Measurements from ENCODE around the gene PCBD2.
"Not testable (repeated sequence)": the region's sequence is repeated elsewhere in the genome, so short reads cannot be mapped to it uniquely, and the experiment has no call there.

The PCBD2 gene

DNA sequence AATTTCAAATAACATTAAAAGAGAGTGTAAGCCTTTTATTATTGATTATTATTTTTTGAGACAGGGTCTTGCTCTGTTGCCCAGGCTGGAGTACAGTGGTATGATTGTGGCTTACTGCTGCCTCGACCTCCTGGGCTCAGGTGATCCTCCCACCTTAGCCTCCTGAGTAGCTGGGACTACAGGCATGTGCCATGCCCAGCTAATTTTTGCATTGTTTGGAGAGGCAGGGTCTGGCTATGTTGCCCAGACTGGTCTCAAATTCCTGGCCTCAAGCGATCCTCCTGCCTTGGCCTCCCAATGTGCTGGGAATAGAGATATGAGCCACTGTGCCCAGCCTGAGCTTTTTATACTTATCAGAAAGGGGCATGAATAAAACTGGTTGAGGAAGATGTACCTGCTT lies 5.8 kb downstream of the PCBD2 start:
- not testable (repeated sequence) for DNase-seq

DNA sequence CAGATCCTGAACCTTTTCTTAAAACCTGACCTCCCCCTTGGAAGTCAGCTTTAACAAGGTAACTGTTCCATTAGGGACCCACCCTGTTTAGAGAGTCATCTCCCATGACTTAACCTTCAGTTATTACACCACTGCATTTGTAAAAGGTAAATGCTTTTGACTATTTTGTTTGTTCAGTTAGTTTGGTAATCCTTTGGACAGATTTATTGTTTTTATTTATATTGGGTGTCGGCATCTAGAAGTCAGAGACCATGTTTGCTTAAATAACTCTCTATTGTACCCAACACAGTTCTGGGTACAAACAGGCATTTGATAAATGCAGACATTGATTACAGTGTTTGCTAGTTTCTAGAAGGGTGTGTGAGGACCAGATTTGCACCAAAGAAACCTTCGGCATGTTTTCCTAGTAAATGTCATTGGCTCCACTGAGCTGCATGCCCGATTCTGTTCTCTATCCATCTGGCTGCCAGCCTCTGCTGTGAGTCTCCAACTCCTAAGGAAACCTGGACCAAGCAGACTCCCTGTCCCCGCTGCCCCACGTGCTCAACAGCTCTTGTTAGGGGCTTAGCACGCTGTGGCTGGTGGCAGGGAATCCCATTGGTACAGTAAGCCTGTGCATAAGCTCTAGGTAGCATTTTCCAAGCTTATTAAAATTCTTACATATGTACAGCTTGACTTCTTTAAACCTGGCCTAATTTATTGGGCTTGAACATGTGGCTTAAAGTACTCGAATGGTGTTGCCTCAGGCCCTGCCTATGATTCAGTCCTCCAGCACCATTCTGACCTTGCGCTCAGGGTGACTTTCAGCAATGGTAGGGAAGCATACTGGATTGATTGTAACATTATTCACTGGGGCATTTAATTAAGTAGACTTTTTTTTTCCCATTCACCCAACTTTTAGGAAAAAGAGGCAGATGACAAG lies 6.6 kb downstream of the PCBD2 start:
- no peak for DNase-seq

GRCh38 chr5:134913254-134913653 lies 8.3 kb downstream of the PCBD2 start:
- no peak for DNase-seq

DNA sequence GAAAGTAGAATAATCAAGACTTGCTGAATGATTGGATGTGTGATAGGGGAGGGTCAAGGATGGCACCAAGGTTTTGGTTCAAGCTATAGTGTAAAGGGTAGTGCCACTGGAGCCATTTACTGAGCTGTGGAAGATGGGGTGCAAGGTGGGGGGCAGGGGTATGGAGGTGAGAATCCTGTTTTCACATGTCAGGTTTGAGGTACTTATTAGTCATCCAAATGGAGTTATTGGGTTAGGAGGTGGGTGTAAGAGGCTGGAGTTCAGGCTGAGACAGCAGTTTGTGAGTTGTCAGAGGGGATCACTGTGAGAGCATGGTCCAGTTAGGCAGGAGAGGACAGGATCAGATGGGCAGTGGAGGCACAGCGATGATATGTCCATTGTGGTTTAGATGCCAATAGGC lies 8.9 kb downstream of the PCBD2 start:
- no peak for DNase-seq

DNA sequence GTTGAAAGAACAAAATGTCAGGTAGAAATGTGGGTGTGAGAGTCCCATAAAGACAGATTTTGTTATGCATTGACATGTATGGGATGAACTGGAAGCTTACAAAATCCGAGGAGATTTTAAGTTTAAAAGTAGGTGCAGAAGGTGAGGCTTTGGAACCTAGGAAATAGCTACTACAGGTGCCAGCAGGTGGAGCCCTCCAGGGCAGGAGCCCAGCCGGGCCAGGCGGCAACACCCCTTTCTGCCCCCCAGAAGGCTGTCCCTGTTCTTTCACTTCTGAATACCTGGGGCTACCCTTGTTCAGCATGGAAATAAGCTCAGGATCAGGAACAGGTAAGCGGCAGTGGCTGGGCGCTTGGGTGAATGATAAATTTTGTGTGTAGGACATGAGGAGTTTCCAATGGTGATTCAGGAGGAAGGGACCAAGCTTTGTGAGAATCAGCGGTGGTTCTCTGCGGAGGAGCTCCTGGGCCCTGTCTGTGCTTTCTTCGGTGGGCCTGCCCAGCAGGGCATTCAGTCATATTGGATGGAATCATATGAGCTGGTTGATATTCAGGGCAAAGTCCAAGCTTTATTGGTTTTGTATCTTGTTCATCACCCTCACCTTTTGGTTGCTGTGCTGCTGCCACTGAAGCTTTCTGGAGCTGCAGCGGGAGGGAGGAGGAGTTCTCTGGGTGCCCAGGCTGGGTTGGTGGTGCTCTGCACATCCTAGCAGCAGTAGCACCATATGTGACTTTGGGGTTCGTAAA lies 12.3 kb downstream of the PCBD2 start:
- DNase-seq: no peak

- no peak for DNase-seq
Measured at GRCh38 chr5:134918861-134919260, 13.9 kb downstream of the PCBD2 start.

DNA sequence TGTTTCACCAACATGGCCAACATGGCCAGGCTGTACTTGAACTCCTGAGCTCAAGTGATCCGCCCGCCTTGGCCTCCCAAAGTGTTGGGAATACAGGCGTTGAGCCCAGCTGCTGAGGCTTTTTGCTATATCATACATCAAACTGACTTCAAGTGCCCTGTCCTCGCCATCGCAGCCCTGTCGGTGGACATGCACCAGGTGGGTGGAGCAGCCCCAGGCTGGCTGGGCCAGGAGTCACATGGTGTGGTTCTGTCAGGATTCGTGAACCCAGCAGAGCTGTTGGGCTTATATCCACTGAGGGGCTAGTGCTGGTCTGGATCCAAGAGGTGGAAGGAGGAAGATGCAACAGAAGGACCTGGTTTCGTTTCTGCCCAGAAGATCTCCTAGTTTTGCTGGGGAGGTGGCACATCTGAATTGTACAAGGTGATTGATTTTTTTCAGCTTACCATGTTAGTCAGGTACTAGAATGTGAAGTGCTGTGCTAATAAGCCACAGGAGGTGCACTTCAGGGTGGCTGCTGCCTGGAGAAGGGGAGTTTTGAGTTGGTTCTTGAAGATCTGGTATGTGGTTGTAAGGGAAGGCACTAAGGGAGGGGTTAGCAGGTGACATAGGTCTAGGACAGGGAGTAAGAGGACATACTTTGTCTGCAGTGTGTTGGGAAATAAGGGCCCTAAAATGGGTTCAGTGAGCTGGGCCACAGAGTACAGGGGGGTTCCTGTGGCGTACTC lies 16.1 kb downstream of the PCBD2 start:
- no peak for DNase-seq

DNA sequence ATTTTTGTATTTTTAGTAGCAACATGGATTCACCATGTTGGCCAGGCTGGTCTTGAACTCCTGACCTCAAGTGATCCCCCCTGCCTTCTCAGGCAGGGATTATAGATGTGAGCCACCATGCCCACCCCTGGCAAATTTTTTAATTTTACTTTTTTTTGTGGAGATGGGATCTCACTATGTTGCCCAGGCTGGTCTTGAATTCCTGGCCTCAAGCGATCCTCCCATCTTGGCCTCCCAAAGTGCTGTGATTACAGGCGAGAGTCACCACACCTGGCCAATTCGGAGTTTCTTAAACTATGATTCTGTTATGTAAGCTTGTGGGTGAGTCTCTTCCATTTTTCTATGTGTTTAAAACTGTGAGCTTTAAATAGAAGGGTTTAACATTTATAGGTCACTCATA lies 27.6 kb downstream of the PCBD2 start:
- DNase-seq: no peak

- no peak for DNase-seq
Measured at GRCh38 chr5:134934202-134934601, 29.3 kb downstream of the PCBD2 start.

- no peak for DNase-seq
Measured at GRCh38 chr5:134935711-134936602, 31.0 kb downstream of the PCBD2 start.

GRCh38 chr5:134937526-134937925 lies 32.6 kb downstream of the PCBD2 start:
- no peak for DNase-seq

GRCh38 chr5:134938030-134938429 lies 33.1 kb downstream of the PCBD2 start:
- DNase-seq: no peak

DNA sequence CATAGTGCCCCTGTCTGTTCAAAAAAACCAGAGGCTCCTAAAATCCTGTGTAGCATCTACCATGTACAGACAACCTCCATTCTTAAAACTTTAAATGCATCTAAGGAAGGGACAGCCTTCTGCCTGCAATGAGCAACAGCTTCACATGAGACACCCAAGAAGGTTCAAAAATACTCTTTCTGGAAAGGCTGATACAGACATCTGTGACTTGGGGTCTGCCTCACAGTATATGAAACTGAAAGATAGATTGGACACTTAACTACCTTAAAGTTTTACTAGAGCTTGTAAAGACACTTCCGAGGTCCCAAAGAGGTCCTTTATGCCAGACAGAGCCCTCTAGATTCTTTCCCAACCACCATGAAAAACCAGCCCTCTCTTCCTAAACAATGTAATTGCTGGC lies 34.6 kb downstream of the PCBD2 start:
- DNase-seq: no peak

DNA sequence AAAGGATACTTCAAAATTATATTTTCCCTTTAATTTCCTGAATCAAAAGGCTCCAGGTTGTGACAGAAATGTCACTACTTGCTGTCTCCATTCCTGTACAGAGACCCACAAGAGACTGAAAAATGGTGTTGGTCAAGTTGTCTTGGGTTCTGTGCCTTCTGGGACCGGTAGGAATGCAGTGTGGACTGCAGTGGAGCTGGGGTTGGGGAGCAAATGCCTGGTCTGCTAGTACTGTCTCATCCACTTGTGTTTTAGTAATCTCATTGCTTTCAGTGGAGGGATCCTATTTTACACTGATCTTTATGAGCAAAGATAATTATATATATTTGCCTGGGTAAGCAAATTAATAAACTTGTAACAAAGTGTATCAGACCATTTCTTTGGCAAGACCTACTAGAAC lies 38.6 kb downstream of the PCBD2 start:
- no peak for DNase-seq

DNA sequence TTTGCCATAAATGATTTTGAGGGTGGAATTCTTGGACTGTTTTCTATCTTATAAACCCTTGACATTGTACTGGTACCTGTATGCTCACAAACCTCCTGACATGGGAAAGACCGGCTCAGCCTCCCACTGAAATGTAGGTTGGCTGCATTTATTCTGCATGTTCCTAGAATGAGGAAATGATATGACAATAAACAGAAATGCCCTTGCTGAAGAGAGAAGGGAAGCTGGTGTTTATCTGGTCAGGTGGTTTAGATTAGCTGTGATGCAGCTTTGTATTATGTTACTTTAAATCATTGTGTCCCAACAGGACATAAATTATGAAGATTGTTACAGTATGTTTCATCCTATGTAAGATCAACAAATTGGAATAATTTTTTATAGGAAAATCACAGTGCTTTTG lies 39.7 kb downstream of the PCBD2 start:
- DNase-seq: no peak

DNA sequence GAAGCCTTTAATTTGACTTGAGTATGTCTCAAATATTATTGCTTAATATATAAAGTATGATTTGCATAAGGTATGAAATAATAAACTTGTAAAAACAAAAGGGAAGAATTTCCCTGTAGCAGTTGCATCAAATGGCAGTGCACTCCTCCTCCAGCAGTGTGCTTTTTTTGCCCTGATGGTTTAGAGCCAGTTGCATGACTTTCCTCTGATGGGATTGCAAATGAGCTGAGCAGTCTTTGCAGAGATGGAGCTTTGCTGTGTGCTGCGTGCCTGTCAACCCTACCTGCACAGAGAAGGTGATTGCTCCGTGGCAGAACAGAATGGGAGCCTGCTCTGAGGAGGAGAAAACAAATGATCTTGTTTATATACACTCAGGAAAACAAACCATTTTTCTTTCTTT lies 40.1 kb downstream of the PCBD2 start:
- no peak for DNase-seq

GRCh38 chr5:134948911-134949310 lies 44.0 kb downstream of the PCBD2 start:
- DNase-seq: peak; percentile 58

DNA sequence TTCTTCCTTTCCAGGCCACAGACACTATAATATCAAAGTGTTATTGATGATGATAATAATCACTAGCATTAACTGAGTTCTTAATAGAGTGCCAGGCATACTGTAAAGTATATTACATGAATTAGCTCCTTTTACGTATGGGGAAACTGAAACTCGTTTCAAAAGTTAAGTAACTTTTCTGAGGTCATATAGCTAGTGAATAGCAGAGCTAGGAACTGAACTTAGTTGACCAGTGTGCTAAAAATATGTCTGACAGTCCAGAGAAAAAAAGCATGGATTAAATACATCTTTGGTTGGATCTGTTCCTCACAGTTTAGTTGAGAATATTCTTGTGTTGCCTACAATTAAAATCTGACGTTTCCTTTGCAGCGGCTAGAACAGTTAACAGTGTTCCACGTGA lies 44.4 kb downstream of the PCBD2 start:
- no peak for DNase-seq

- no peak for DNase-seq
Measured at GRCh38 chr5:134957920-134958608, 53.1 kb downstream of the PCBD2 start.

DNA sequence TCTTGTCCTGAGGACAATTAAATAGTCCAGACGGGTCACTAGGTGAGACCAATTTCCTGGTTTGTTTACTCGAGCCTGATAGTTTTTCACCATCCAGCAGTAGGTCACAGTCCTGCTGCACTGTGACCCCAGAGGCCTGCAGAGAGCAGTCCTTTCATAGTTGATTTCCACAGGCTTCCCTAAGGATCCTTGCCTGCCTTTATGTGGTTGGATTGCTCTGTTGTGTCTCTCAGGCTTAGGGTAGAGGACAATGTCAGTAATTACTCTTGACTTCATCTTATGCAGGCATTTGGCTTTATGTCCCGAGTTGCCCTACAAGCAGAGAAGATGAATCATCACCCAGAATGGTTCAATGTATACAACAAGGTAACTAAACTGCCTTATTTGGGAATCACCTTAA lies 53.8 kb downstream of the PCBD2 start:
- DNase-seq: no peak

GRCh38 chr5:134963098-134963497 lies 58.2 kb downstream of the PCBD2 start:
- no peak for DNase-seq
